Endothelial cell of umbilical vein (primary cell): ENCODE measurements around the gene C6orf132. TPM values are rescaled to one million over a fixed set of nuclear protein-coding genes. Genes with fewer than 3 reads are reported as not detected.

Experiments
- BruUV-seq: library from RNA; stranded (reverse); fragments of 400-500 nt; replicated peaks from 2 replicates; lab custom pipeline; 2021; lab: Mats Ljungman, UMichigan
- CTCF ChIA-PET: fragments of 300-600, 350-600 bp; sonication (Branson Sonifier 250); formaldehyde crosslinking; loops from one replicate; lab custom pipeline; 2021; ENCODE audit warnings: antibody characterized with exemption, inconsistent platforms; lab: Charles Lee
- POLR2A ChIA-PET: fragments of 300-600, 350-600 bp; sonication (Branson Sonifier 250); formaldehyde crosslinking; loops from one replicate; lab custom pipeline; 2021; ENCODE audit warnings: antibody characterized with exemption, inconsistent platforms; lab: Charles Lee
- DNase-seq: peaks from one replicate; pipeline ENCODE4 v3.0.0-alpha.2; 2011; ENCODE audit warnings: low read depth, low spot score
- FAIRE-seq: peaks from 2 replicates; lab custom pipeline; 2011; peaks lifted over from hg19 to GRCh38; lab: Jason Lieb, UNC
- H2AFZ ChIP-seq: 2 replicates; pipeline ENCODE4 v1.6.0; 2012; ENCODE audit warnings: low read depth, low read length, control low read depth, inconsistent platforms
- H3K27ac ChIP-seq: 2 replicates; pipeline ENCODE4 v1.5.1; 2011; ENCODE audit warnings: low read depth, mild to moderate bottlenecking, control low read depth, low read length, moderate library complexity; ENCODE audit not compliant: insufficient read depth
- H3K27me3 ChIP-seq, 2 experiments: 2 replicates each; pipeline versions ENCODE4 v1.6.0 to v1.6.1; 2011; ENCODE audit warnings: low read length in 2 of 2, mixed read lengths in 1 of 2; ENCODE audit not compliant: control insufficient read depth in 2 of 2, insufficient read depth in 2 of 2
- H3K36me3 ChIP-seq, 2 experiments: 2 replicates in 1 of 2; 3 replicates in 1 of 2; pipeline ENCODE4 v1.5.1; 2011; ENCODE audit warnings: low read length in 2 of 2, mild to moderate bottlenecking in 1 of 2, moderate library complexity in 1 of 2; ENCODE audit not compliant: control insufficient read depth in 2 of 2, insufficient read depth in 2 of 2; ENCODE audit errors: extremely low read depth in 1 of 2
- H3K4me1 ChIP-seq: 3 replicates; pipeline ENCODE4 v1.5.1; 2011; ENCODE audit warnings: mild to moderate bottlenecking, low read length; ENCODE audit not compliant: control insufficient read depth, insufficient read depth; ENCODE audit errors: extremely low read depth
- H3K4me2 ChIP-seq: 2 replicates; pipeline ENCODE4 v1.6.1; 2011; ENCODE audit warnings: low read length, control low read depth, mixed read lengths; ENCODE audit not compliant: insufficient read depth
- H3K4me3 ChIP-seq, 3 experiments: fragments of 200-600 bp in 1 of 3; sonication (generic), shearing (Covaris generic) in 1 of 3; replicated peaks in 1 of 3; 2 replicates each; pipeline ENCODE4 v1.5.1; 2011 to 2016; ENCODE audit warnings: control low read depth in 3 of 3, low read length in 3 of 3, mild to moderate bottlenecking in 2 of 3, inconsistent platforms in 1 of 3, low read depth in 1 of 3, moderate library complexity in 1 of 3; ENCODE audit not compliant: insufficient read depth in 1 of 3
- H3K79me2 ChIP-seq: 2 replicates; pipeline ENCODE4 v1.6.0; 2012; ENCODE audit warnings: low read length, inconsistent platforms; ENCODE audit not compliant: control insufficient read depth, insufficient read depth
- H3K9ac ChIP-seq: replicated peaks from 2 replicates; pipeline ENCODE3; 2011; ENCODE audit warnings: low read length, control low read depth; ENCODE audit not compliant: insufficient read depth; ENCODE audit errors: extremely low read depth
- H3K9me1 ChIP-seq: replicated peaks from 3 replicates; pipeline ENCODE4 v1.6.0; 2011; ENCODE audit warnings: mild to moderate bottlenecking, low read length; ENCODE audit not compliant: control insufficient read depth, insufficient read depth; ENCODE audit errors: extremely low read depth
- H3K9me3 ChIP-seq: replicated peaks from 2 replicates; pipeline ENCODE4 v1.5.1; 2012; ENCODE audit warnings: low read length, inconsistent platforms; ENCODE audit not compliant: control insufficient read depth, insufficient read depth
- H4K20me1 ChIP-seq: replicated peaks from 2 replicates; pipeline ENCODE3; 2011; ENCODE audit warnings: mild to moderate bottlenecking, low read length; ENCODE audit not compliant: control insufficient read depth, insufficient read depth; ENCODE audit errors: extremely low read depth
- CTCF ChIP-seq, 2 donors: IDR thresholded peaks; 1 replicate in 1 of 2; 2 replicates in 1 of 2; pipeline ENCODE4 v1.5.1; 2011; ENCODE audit warnings: low read length in 2 of 2, mild to moderate bottlenecking in 2 of 2, moderate library complexity in 2 of 2, control low read depth in 1 of 2, inconsistent platforms in 1 of 2, low read depth in 1 of 2; ENCODE audit not compliant: insufficient read depth in 1 of 2; ENCODE audit errors: extremely low read depth in 1 of 2
- EZH2 ChIP-seq: IDR thresholded peaks from 2 replicates; pipeline ENCODE4 v1.6.1; 2012; ENCODE audit warnings: borderline replicate concordance, low read depth, mild to moderate bottlenecking, moderate library complexity, low read length, inconsistent platforms; ENCODE audit not compliant: severe bottlenecking
- FOS ChIP-seq: IDR thresholded peaks from 2 replicates; pipeline ENCODE4 v1.6.1; 2011; ENCODE audit warnings: mild to moderate bottlenecking, low read length, moderate library complexity, borderline replicate concordance; ENCODE audit not compliant: insufficient read depth
- GATA2 ChIP-seq: IDR thresholded peaks from 2 replicates; pipeline ENCODE4 v1.7.0; 2011; ENCODE audit warnings: low read depth, mild to moderate bottlenecking, moderate library complexity, mixed read lengths, low read length; ENCODE audit not compliant: insufficient read length, insufficient read depth
- JUN ChIP-seq: IDR thresholded peaks from 2 replicates; pipeline ENCODE4 v1.6.1; 2011; ENCODE audit warnings: borderline replicate concordance, low read depth; ENCODE audit not compliant: insufficient read length, insufficient read depth
- MAX ChIP-seq: IDR thresholded peaks from 2 replicates; pipeline ENCODE4 v1.6.1; 2011; ENCODE audit not compliant: insufficient read depth, insufficient read length
- MYC ChIP-seq: IDR thresholded peaks from one replicate; pipeline ENCODE4 v1.6.1; 2011; ENCODE audit warnings: mild to moderate bottlenecking, low read depth, low read length
- POLR2A ChIP-seq: IDR thresholded peaks from 2 replicates; pipeline ENCODE4 v1.6.1; 2012; ENCODE audit warnings: low read depth, mild to moderate bottlenecking, control low read depth, low read length
- POLR2AphosphoS5 ChIP-seq: IDR thresholded peaks from 2 replicates; pipeline ENCODE4 v1.6.1; 2012; ENCODE audit warnings: low read depth, mild to moderate bottlenecking, control low read depth, low read length, moderate library complexity; ENCODE audit not compliant: insufficient read depth
- dilution Hi-C: fragments of 300-500 bp; cut with MboI; formaldehyde crosslinking; loops from one replicate; pipeline ENCODE4 v1.15.0; 2019; ENCODE audit warnings: low sequenced_read_pairs; ENCODE audit not compliant: extremely low pct_ligation_motif_present
- intact Hi-C: fragments of 100-400 bp; cut with micrococcal nuclease; formaldehyde crosslinking; loops from one replicate; pipeline ENCODE4 v1.10.0; 2022
- polyA plus RNA-seq, 4 experiments: library from polyadenylated mRNA; depleted of rRNA in 3 of 4; stranded (reverse) in 3 of 4; unstranded in 1 of 4; fragments of >200 nt; gene quantifications; 2 replicates each; pipeline versions ENCODE4 v1.2.1 to v1.2.3, GENCODE V29; 2011 to 2012; ENCODE audit warnings: missing spikeins in 1 of 4
- total RNA-seq: library from RNA; stranded (reverse); gene quantifications from 2 replicates; pipeline ENCODE4 v1.2.3, GENCODE V29; 2021

C6orf132 gene
- total and polyA plus RNA-seq, 2 donors (not counting 3 experiments of a cell fraction or from before 2014, with no cell fraction given) = 0.15 to 0.71 TPM

GRCh38 chr6:42175860-42176259, 33.4 kb upstream of the C6orf132 start:
- no peak overlapping the region for H3K4me3 ChIP-seq
- ChIA-PET POLR2A (no interaction called here), CTCF (interaction anchor here (0.6 to 1.7 kb wide), 7 partner anchors 9 to 372 kb away, joined by 3 to 11 read pairs (median 5); no protein-coding TSS in a partner anchor)
- no peak for TF ChIP-seq GATA2
- TF ChIP-seq JUN = no peak
- TF ChIP-seq CTCF (IDR thresholded peaks at IDR 0.05; ENCODE audit: extremely low read depth in 1 of 2, insufficient read depth in 1 of 2, low read depth in 1 of 2, low read length in 2 of 2) = peak in 1 of 2 donors; percentile 21
- TF ChIP-seq POLR2AphosphoS5 = no peak
- no peak overlapping the region for H2AFZ ChIP-seq
- no peak overlapping the region for H3K27ac ChIP-seq
- FAIRE-seq (no peak), DNase-seq (no peak)
- intact Hi-C loops (no loop called here), dilution Hi-C loops (no loop called here)
- H3K4me2 ChIP-seq = no peak overlapping the region
- H3K4me1 ChIP-seq = no peaks in the 10 kb centered on the region
- BruUV-seq = no TSS peak
- H3K9me1 ChIP-seq = no peaks in the 10 kb centered on the region
- H3K9me3 ChIP-seq = no peaks in the 10 kb centered on the region
- H3K36me3 ChIP-seq = no peaks in the 10 kb centered on the region
- H3K27me3 ChIP-seq = peaks cover 2 to 6% of the 10 kb centered on the region in 2 experiments
- no peaks in the 10 kb centered on the region for H4K20me1 ChIP-seq
- H3K79me2 ChIP-seq = no peaks in the 10 kb centered on the region
- no peak overlapping the region for H3K9ac ChIP-seq

GRCh38 chr6:42173101-42173500, 30.7 kb upstream of the C6orf132 start, which contains the start of gene GUCA1A:
Gene GUCA1A, plus strand, starts transcription at chr6:42173364. Its CDS starts 250 bp downstream, at chr6:42173614.
- no TSS peak for BruUV-seq
- Histone ChIP-seq H3K4me3 (no peak within 1 kb of the TSS), H3K9me1 (no peaks in the 10 kb centered on the region), H3K27ac (no peak within 1 kb of the TSS), H3K27me3 (peaks cover 0 to 2% of the 10 kb centered on the region in 2 experiments), H3K36me3 (no peaks in the 10 kb centered on the region), H3K79me2 (no peaks in the 10 kb centered on the region), H3K9ac (no peak within 1 kb of the TSS), H3K9me3 (no peaks in the 10 kb centered on the region), H2AFZ (no peak within 1 kb of the TSS), H3K4me1 (no peaks in the 10 kb centered on the region), H3K4me2 (no peak within 1 kb of the TSS), H4K20me1 (no peaks in the 10 kb centered on the region)
- FAIRE-seq (no peak), DNase-seq (no peak)
- dilution Hi-C loops = no loop called here
- no peak for TF ChIP-seq EZH2
- no peak for TF ChIP-seq JUN
- no peak for TF ChIP-seq CTCF (IDR thresholded peaks at IDR 0.05; ENCODE audit: extremely low read depth in 1 of 2, insufficient read depth in 1 of 2, low read depth in 1 of 2, low read length in 2 of 2)
- TF ChIP-seq FOS = no peak
- TF ChIP-seq POLR2AphosphoS5 = no peak
- no peak for TF ChIP-seq POLR2A
- TF ChIP-seq MYC = no peak
- no peak for TF ChIP-seq MAX
- TF ChIP-seq GATA2 = no peak
- CTCF ChIA-PET = no interaction called here
- POLR2A ChIA-PET = no interaction called here
- intact Hi-C loops = no loop called here
